Measurements from ENCODE around the gene OR4N5.
"Not testable (repeated sequence)": the region's sequence is repeated elsewhere in the genome, so short reads cannot be mapped to it uniquely, and the experiment has no call there.

OR4N5 gene

GRCh38 chr14:20138520-20138919 lies at the start of gene OR4N5:
Gene OR4N5 (plus strand): TSS chr14:20138820. CDS start chr14:20143736, 4,916 bp downstream.
- no peak within 1 kb of the TSS for H3K4me3 ChIP-seq (ENCODE audit: low read depth, low read length)
- no peak for DNase-seq (ENCODE audit: low read depth)
- in situ Hi-C loops (cut with HindIII; ENCODE audit: low sequenced_read_pairs): no loop called here
- TF ChIP-seq CTCF (IDR thresholded peaks at IDR 0.05; ENCODE audit: low read depth, low read length, missing control alignments): no peak

- in situ Hi-C loops (cut with HindIII; ENCODE audit: low sequenced_read_pairs): no loop called here
- no peak for TF ChIP-seq CTCF (IDR thresholded peaks at IDR 0.05; ENCODE audit: low read depth, low read length, missing control alignments)
- DNase-seq (ENCODE audit: low read depth): no peak
- H3K4me3 ChIP-seq (ENCODE audit: low read depth, low read length): no peak overlapping the region
Measured at GRCh38 chr14:20092050-20092449, 46.6 kb upstream of the OR4N5 start.

GRCh38 chr14:20093442-20093841 lies 45.2 kb upstream of the OR4N5 start:
- no peak for DNase-seq (ENCODE audit: low read depth)
- no peak for TF ChIP-seq CTCF (IDR thresholded peaks at IDR 0.05; ENCODE audit: low read depth, low read length, missing control alignments)
- in situ Hi-C loops (cut with HindIII; ENCODE audit: low sequenced_read_pairs): no loop called here

GRCh38 chr14:20098926-20099770 lies 39.5 kb upstream of the OR4N5 start:
- H3K4me3 ChIP-seq (ENCODE audit: low read depth, low read length); in situ Hi-C loops (cut with HindIII; ENCODE audit: low sequenced_read_pairs); DNase-seq (ENCODE audit: low read depth): not testable (repeated sequence)

More at GRCh38 chr14:20093442-20093841, 45.2 kb upstream of the OR4N5 start:
- H3K4me3 ChIP-seq (ENCODE audit: low read depth, low read length): no peak overlapping the region

GRCh38 chr14:20110438-20110837 lies 28.2 kb upstream of the OR4N5 start, which contains the start of gene OR4K17:
Gene OR4K17 (plus strand): TSS chr14:20110739. CDS start chr14:20117500, 6,761 bp downstream.
- DNase-seq (ENCODE audit: low read depth): no peak
- no peak within 1 kb of the TSS for H3K4me3 ChIP-seq (ENCODE audit: low read depth, low read length)
- no peak for TF ChIP-seq CTCF (IDR thresholded peaks at IDR 0.05; ENCODE audit: low read depth, low read length, missing control alignments)
- in situ Hi-C loops (cut with HindIII; ENCODE audit: low sequenced_read_pairs): no loop called here

- no peak overlapping the region for H3K4me3 ChIP-seq (ENCODE audit: low read depth, low read length)
- no peak for TF ChIP-seq CTCF (IDR thresholded peaks at IDR 0.05; ENCODE audit: low read depth, low read length, missing control alignments)
- in situ Hi-C loops (cut with HindIII; ENCODE audit: low sequenced_read_pairs): no loop called here
- DNase-seq (ENCODE audit: low read depth): no peak
Measured at GRCh38 chr14:20112321-20112720, 26.3 kb upstream of the OR4N5 start.

GRCh38 chr14:20116748-20117147 lies 21.9 kb upstream of the OR4N5 start:
- TF ChIP-seq CTCF (IDR thresholded peaks at IDR 0.05; ENCODE audit: low read depth, low read length, missing control alignments): no peak
- in situ Hi-C loops (cut with HindIII; ENCODE audit: low sequenced_read_pairs): no loop called here
- no peak for DNase-seq (ENCODE audit: low read depth)
- no peak overlapping the region for H3K4me3 ChIP-seq (ENCODE audit: low read depth, low read length)
